ENCODE results near the gene RFESD.

Gene RFESD
- 2.0 to 6.3 (median 4.0) reads per million in 9 experiments for total RNA-seq

DNA sequence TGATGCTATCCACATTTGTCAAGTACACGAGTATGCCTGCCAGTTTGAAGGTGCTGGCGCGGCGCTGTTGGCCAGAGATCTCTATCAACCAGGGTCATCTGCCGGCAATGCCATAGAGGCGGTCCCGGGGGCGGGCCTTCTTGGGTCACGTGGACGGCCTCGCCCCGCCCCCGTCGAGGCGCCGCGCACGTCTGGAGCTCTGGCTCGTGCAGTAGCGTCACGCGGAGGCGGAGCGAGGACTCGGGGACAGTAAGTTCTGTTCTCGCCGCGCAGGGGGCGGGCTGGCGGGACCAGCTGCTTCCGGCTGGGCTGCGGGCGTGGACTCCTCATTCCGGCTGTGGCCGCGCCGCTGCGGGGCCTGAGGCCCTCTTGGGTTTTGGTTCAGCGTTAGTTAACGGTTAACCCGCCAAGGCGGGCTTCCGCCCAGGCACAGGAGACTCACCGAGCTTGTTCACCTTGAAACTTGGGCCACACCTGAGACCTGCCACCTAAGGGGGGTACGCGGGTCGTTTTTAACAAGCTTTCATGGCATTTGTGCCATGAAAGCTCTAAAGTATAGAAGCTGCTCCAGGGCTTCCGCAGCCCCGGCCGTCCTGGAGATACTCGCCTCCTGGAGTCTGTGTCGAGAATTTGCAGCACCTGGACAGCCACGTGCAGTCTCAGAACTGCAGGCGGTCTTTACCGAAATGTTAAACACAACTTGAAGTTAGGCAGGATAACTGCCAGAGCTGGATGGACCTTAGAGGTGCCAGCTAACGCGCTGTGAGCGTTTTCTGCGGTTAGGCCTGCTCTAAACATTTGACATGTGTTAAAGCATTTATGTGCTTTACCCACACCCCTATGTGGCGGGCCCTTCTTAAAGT, at the start of gene RFESD:
Gene RFESD (plus strand): TSS at position 209 of the 863 bp plus-strand sequence. CDS start 5,495 bp downstream, outside the sequence.
- peak; percentile 89 to 95 (median 95) for DNase-seq
- Mint-ChIP-seq H3K4me1 (ENCODE audit: low read depth in 2 of 2) (peaks cover 4 to 8% of the 10 kb centered on the region in 2 donors), H3K27me3 (no peaks in the 10 kb centered on the region), H3K27ac (peak within 1 kb of the TSS; percentile 90 to 92), H3K4me3 (peak within 1 kb of the TSS; percentile 80 to 85), H3K9me3 (no peaks in the 10 kb centered on the region), H3K36me3 (ENCODE audit: insufficient read depth) (peaks cover 10% of the 10 kb centered on the region)
- ATAC-seq (replicated peaks) = peak; percentile 93

DNA sequence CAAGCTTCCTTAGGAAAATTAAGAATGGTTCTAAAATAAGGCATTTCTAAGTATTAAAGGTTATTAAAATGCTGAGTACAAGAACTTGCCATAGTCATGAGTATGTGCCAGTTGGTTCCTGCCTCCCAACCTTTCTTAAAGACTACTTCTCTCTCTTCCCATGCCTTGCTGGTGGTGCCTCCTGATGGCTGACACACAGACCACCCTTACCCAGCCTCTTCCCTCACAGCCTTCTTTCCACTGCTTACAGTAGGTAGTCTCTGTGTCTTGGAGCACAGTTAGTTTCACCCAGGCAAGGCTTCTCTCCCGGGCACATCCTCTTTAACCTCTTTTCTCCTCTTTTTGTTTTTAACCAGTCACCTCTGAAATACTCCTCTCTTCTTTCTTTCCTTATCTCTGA, 47.3 kb upstream of the RFESD start:
- ATAC-seq (replicated peaks) (no peak), DNase-seq (no peak)
- Mint-ChIP-seq H3K27ac (no peak overlapping the region), H3K9me3 (no peaks in the 10 kb centered on the region), H3K36me3 (ENCODE audit: insufficient read depth) (peaks cover 2% of the 10 kb centered on the region), H3K4me3 (no peak overlapping the region), H3K4me1 (ENCODE audit: low read depth in 2 of 2) (no peaks in the 10 kb centered on the region), H3K27me3 (no peaks in the 10 kb centered on the region)

DNA sequence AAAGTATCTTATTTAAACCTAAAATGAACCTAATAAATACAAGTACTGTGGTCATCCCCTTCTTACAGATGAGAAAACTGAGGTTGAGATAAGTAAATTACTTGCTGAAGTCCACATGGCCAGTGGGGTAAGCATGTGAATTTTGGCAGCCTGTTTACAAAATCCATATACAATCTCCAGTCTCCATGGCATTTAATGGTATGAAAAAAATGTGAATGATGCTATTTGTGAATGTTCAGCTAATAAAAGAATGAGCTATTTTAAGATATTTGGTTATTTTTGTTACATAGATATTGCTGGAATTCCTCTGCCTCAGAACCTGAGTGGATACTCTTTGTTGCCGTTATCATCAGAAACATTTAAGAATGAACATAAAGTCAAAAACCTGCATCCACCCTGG, 46.0 kb upstream of the RFESD start:
- DNase-seq = no peak
- H3K9me3 Mint-ChIP-seq = no peaks in the 10 kb centered on the region
- H3K36me3 Mint-ChIP-seq (ENCODE audit: insufficient read depth) = peaks cover 4% of the 10 kb centered on the region
- no peak for ATAC-seq (replicated peaks)
- H3K27ac Mint-ChIP-seq = no peak overlapping the region
- no peaks in the 10 kb centered on the region for H3K27me3 Mint-ChIP-seq
- H3K4me3 Mint-ChIP-seq = no peak overlapping the region
- no peaks in the 10 kb centered on the region for H3K4me1 Mint-ChIP-seq (ENCODE audit: low read depth in 2 of 2)

DNA sequence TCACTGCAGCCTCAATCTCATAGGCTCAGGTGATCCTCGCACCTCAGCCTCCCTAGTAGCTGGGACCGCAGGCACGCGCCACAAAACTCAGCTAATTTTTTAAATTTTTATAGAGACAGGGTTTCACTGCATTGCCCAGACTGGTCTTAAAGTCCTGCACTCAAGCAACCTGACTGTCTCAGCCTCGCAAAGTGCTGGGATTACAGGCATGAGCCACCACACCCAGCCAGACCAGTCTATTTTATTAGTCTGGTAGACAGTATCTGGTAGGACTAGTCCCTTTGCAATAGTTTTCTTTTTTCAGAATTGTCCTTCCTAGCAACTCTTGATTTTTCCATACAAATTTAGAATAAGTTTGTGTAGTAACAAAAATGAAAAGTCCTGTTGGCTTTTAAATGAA, 40.8 kb upstream of the RFESD start:
- Mint-ChIP-seq H3K36me3 (ENCODE audit: insufficient read depth) (peaks cover 4% of the 10 kb centered on the region), H3K27ac (no peak overlapping the region), H3K27me3 (peaks cover 0 to 7% of the 10 kb centered on the region in 2 donors), H3K4me3 (no peak overlapping the region), H3K9me3 (no peaks in the 10 kb centered on the region), H3K4me1 (ENCODE audit: low read depth in 2 of 2) (no peaks in the 10 kb centered on the region)
- DNase-seq (no peak), ATAC-seq (replicated peaks) (no peak)

DNA sequence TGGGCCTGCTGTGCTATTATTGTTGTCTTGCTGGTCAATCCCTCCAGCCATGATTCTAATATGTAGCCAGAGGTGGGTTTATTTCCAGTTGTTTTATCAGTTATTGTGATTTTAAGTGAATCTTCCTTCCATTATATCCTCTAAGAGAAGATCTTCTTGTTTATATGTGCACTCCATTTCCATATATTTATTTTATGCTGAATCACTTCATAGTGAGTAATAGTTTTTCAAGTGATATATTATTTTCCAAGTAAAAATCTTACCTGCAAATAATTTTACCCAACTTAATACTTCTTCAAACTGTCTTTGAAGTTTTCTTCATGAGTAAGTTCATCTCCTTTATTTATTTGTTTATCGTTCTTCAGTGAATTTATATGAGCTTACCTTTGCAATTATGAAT, 40.2 kb upstream of the RFESD start:
- H3K9me3 Mint-ChIP-seq = no peaks in the 10 kb centered on the region
- H3K36me3 Mint-ChIP-seq (ENCODE audit: insufficient read depth) = peaks cover 4% of the 10 kb centered on the region
- no peak for DNase-seq
- peak overlapping the region in 1 of 2 donors; percentile 26 for H3K27ac Mint-ChIP-seq
- peaks cover 0 to 7% of the 10 kb centered on the region in 2 donors for H3K27me3 Mint-ChIP-seq
- H3K4me1 Mint-ChIP-seq (ENCODE audit: low read depth in 2 of 2) = no peaks in the 10 kb centered on the region
- ATAC-seq (replicated peaks) = no peak
- no peak overlapping the region for H3K4me3 Mint-ChIP-seq

DNA sequence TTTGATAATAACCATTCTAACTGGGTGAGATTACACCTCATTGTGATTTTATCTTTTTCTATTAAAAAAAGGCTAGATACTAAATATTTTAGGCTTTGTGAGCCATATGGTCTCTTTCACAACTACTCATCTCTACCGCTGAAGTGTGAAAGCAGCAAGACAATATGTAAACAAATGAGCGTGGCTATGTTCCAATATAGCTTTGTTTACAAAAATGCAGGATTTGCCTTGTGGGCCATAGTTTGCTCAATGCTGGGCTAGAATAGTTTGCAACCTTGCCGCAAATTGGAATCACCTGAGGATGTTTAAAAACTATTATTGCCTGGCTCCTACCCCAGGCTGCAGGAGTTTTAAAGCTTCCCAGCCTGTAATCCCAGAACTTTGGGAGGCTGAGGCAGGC, 36.9 kb upstream of the RFESD start:
- ATAC-seq (replicated peaks) = no peak
- Mint-ChIP-seq H3K27me3 (peaks cover 0 to 7% of the 10 kb centered on the region in 2 donors), H3K27ac (no peak overlapping the region), H3K4me1 (ENCODE audit: low read depth in 2 of 2) (peaks cover 0 to 3% of the 10 kb centered on the region in 2 donors), H3K9me3 (peaks cover 0 to 8% of the 10 kb centered on the region in 2 donors), H3K36me3 (ENCODE audit: insufficient read depth) (no peaks in the 10 kb centered on the region), H3K4me3 (no peak overlapping the region)
- DNase-seq = no peak

DNA sequence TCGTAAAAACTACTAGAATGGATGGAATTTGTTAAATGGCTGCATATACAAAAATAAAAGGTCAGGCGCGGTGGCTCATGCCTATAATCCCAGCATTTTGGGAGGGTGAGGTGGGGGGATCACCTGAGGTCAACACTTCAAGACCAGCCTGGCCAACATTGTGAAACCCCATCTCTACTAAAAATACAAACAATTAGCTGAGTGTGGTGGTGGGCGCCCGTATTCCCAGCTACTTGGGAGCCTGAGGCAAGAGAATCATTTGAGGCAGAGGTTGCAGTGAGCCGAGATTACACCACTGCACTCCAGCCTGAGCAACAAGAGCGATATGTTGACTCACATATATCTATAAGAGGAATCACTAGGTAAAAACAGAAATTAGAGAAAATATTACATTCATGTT, 36.0 kb upstream of the RFESD start:
- DNase-seq = no peak
- Mint-ChIP-seq H3K4me3 (no peak overlapping the region), H3K36me3 (ENCODE audit: insufficient read depth) (no peaks in the 10 kb centered on the region), H3K9me3 (peaks cover 0 to 8% of the 10 kb centered on the region in 2 donors), H3K4me1 (ENCODE audit: low read depth in 2 of 2) (peaks cover 0 to 3% of the 10 kb centered on the region in 2 donors), H3K27ac (no peak overlapping the region), H3K27me3 (peaks cover 0 to 7% of the 10 kb centered on the region in 2 donors)
- no peak for ATAC-seq (replicated peaks)

DNA sequence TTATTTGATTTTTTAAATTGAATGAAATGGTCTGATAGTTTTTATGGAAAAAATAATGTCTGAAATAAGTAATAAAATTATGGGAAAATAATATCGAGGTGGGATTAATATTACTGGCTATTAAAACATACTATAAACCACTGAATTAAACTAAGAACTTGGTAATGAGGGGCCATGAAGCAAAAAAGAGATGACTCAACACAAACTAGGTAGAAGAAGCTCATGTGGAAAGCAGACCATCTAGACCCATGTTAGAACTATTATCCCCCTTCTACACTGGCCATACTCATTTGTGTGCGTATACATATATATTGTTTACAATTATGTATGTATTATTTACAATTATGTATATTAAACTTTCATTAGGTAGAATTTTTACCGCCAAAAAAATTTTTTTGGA, 35.2 kb upstream of the RFESD start:
- H3K36me3 Mint-ChIP-seq (ENCODE audit: insufficient read depth) = no peaks in the 10 kb centered on the region
- H3K9me3 Mint-ChIP-seq = peaks cover 0 to 8% of the 10 kb centered on the region in 2 donors
- H3K4me3 Mint-ChIP-seq = no peak overlapping the region
- peaks cover 0 to 3% of the 10 kb centered on the region in 2 donors for H3K4me1 Mint-ChIP-seq (ENCODE audit: low read depth in 2 of 2)
- no peak overlapping the region for H3K27ac Mint-ChIP-seq
- DNase-seq = no peak
- no peak for ATAC-seq (replicated peaks)
- H3K27me3 Mint-ChIP-seq = peaks cover 0 to 7% of the 10 kb centered on the region in 2 donors

DNA sequence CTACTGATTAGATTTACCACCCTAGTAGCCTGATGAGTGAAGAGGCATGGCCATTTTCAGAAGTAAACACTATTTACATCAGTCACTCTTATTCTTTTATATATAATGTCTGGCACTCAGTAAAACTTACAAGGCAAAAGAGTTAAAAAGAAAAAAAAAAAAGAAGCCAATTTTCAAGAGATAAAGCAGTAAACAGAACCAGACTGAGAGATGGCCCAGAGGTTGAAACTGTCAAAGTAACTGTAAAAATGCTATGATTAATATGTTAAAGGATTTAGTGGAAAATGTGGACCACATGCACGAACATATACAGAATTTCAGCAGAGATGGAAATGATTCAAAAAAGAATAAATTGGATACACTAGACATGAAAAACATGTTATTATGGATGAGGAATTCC, 33.1 kb upstream of the RFESD start:
- DNase-seq (no peak), ATAC-seq (replicated peaks) (no peak)
- H3K27me3 Mint-ChIP-seq = peaks cover 0 to 7% of the 10 kb centered on the region in 2 donors
- H3K4me3 Mint-ChIP-seq = no peak overlapping the region
- peaks cover 0 to 8% of the 10 kb centered on the region in 2 donors for H3K9me3 Mint-ChIP-seq
- H3K4me1 Mint-ChIP-seq (ENCODE audit: low read depth in 2 of 2) = peaks cover 0 to 5% of the 10 kb centered on the region in 2 donors
- H3K27ac Mint-ChIP-seq = no peak overlapping the region
- no peaks in the 10 kb centered on the region for H3K36me3 Mint-ChIP-seq (ENCODE audit: insufficient read depth)

DNA sequence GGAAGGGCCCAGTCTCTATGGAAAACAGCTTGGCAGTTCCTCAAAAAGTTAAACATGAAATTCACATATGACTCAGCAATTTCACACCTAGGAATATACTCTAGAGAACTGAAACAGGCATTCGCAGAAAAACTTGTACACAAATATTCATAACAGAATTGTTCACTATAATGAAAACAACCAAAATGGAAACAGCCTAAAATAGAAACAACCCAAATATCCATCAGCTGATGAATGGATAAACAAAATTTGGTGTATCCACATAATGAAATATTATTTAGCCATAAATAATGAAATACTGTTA, 31.5 kb upstream of the RFESD start:
- no peak overlapping the region for H3K4me3 Mint-ChIP-seq
- H3K27ac Mint-ChIP-seq = no peak overlapping the region
- ATAC-seq (replicated peaks) (no peak), DNase-seq (no peak)
- peaks cover 9 to 16% of the 10 kb centered on the region in 2 donors for H3K4me1 Mint-ChIP-seq (ENCODE audit: low read depth in 2 of 2)
- H3K36me3 Mint-ChIP-seq (ENCODE audit: insufficient read depth) = no peaks in the 10 kb centered on the region
- H3K9me3 Mint-ChIP-seq = peaks cover 0 to 8% of the 10 kb centered on the region in 2 donors
- H3K27me3 Mint-ChIP-seq = no peaks in the 10 kb centered on the region

DNA sequence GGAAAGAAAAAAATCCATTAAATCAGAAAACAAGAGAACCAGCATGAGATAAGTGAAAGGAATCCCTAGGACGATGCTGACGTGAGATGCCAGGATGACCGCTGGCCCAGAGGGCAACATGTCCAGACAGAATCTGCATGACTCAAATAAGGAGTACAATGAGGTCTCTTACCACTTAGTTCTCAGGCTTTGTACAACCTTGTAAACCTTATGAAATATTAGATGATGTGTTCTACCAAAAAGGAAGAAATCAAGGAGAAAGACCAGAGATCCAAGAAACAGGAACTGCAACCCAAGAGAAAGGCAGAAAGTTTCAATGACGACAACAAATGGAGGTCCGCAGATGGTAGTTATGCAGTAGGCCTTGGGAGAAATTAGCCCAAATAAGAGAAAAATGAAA, 29.5 kb upstream of the RFESD start:
- no peak overlapping the region for H3K27ac Mint-ChIP-seq
- no peaks in the 10 kb centered on the region for H3K27me3 Mint-ChIP-seq
- no peak for ATAC-seq (replicated peaks)
- H3K4me3 Mint-ChIP-seq = no peak overlapping the region
- H3K9me3 Mint-ChIP-seq = peaks cover 0 to 8% of the 10 kb centered on the region in 2 donors
- peaks cover 17 to 21% of the 10 kb centered on the region in 2 donors for H3K4me1 Mint-ChIP-seq (ENCODE audit: low read depth in 2 of 2)
- DNase-seq = no peak
- no peaks in the 10 kb centered on the region for H3K36me3 Mint-ChIP-seq (ENCODE audit: insufficient read depth)

DNA sequence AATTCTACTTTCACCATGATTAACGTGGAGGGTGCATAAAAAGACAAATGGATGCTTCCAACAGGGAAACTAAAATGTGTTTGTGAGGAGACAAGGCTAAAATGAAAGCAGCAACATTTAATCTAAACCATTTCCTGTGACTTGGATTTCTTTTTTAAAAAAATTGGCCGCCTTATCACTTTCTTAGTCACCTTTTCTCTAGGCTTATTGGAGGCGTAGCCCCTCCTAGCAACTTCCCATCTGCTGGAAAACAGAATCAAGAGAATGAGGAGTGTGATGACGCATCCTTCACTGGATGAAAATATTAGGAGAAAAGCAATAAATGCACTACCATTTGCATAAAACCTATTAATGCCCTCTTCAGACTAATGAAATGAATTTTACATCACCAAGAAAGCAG, 27.5 kb upstream of the RFESD start:
- H3K27ac Mint-ChIP-seq = peak overlapping the region in 1 of 2 donors; percentile 13
- H3K36me3 Mint-ChIP-seq (ENCODE audit: insufficient read depth) = peaks cover 3% of the 10 kb centered on the region
- H3K4me3 Mint-ChIP-seq = peak overlapping the region; percentile 74 to 77
- DNase-seq (no peak), ATAC-seq (replicated peaks) (no peak)
- H3K9me3 Mint-ChIP-seq = peaks cover 0 to under 1% of the 10 kb centered on the region in 2 donors
- no peaks in the 10 kb centered on the region for H3K27me3 Mint-ChIP-seq
- peaks cover 23 to 30% of the 10 kb centered on the region in 2 donors for H3K4me1 Mint-ChIP-seq (ENCODE audit: low read depth in 2 of 2)

DNA sequence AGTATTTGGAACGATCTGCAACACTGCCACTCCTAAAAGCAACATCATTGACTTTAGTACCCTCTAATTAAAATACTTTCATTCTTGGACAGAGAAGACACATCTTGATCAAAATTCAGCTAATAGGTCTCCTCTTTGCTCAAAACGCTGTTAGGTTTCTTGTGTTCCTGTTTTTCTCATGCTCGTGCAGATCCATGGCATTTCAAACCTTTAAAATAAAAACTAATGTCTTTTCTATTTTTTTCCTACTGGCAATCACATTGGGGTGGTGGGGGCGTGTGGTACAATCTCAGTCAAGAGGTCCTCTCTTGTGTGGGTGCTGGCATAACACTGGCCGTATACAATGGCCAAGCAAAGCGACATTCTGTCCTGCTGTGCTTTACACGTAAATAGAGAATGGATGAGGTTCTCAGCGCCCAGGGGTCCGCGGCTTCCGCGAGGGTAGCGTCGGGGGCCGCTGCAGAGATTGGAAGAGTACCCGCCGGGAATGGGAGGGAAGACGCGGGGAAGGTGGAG, 27.0 kb upstream of the RFESD start:
- DNase-seq = no peak
- Mint-ChIP-seq H3K36me3 (ENCODE audit: insufficient read depth) (peaks cover 3% of the 10 kb centered on the region), H3K4me1 (ENCODE audit: low read depth in 2 of 2) (peaks cover 23 to 30% of the 10 kb centered on the region in 2 donors), H3K9me3 (no peaks in the 10 kb centered on the region), H3K4me3 (peak overlapping the region; percentile 74 to 77), H3K27ac (peak overlapping the region; percentile 13 to 44), H3K27me3 (no peaks in the 10 kb centered on the region)
- no peak for ATAC-seq (replicated peaks)
